Mesothelial cell of epicardium (in vitro differentiated cells): ENCODE data around the gene GIMAP4. TPM values are rescaled to one million over a fixed set of nuclear protein-coding genes. Genes with fewer than 3 reads are reported as not detected.

Source experiments
- DNase-seq, 2 experiments: peaks; one replicate each; pipeline ENCODE4 v3.0.0; 2021; ENCODE audit warnings: low spot score in 2 of 2; ENCODE audit not compliant: unreplicated experiment in 2 of 2
- H3K27ac Mint-ChIP-seq: 2 replicates; pipeline ENCODE4 v1.8.0; 2021; ENCODE audit warnings: mixed read lengths
- H3K27me3 Mint-ChIP-seq: 2 replicates; pipeline ENCODE4 v1.8.0; 2021; ENCODE audit warnings: low read depth, mixed read lengths
- H3K36me3 Mint-ChIP-seq: 2 replicates; pipeline ENCODE4 v1.8.0; 2021; ENCODE audit warnings: mixed read lengths
- H3K4me1 Mint-ChIP-seq: 2 replicates; pipeline ENCODE4 v1.8.0; 2021; ENCODE audit warnings: mixed read lengths
- H3K4me3 Mint-ChIP-seq: 2 replicates; pipeline ENCODE4 v1.8.0; 2021; ENCODE audit warnings: mild to moderate bottlenecking, moderate library complexity, mixed read lengths
- H3K9me3 Mint-ChIP-seq: 2 replicates; pipeline ENCODE4 v1.8.0; 2021; ENCODE audit warnings: mixed read lengths
- CTCF ChIP-seq: fragments of 200-600 bp; sonication (generic); IDR thresholded peaks from one replicate; pipeline ENCODE4 v1.5.0; 2021; ENCODE audit warnings: antibody characterized with exemption; ENCODE audit not compliant: unreplicated experiment
- total RNA-seq: library from RNA; stranded (reverse); gene quantifications from 3 replicates; pipeline ENCODE4 v1.2.1, GENCODE V29; 2021

Gene GIMAP4
- total RNA-seq, 1 donor from 2014 or later, result not detected

GRCh38 chr7:150620061-150620460 lies 52.9 kb downstream of the GIMAP4 start:
- peaks cover under 1% of the 10 kb centered on the region for H3K27me3 Mint-ChIP-seq
- DNase-seq, result no peak
- no peak overlapping the region for H3K4me3 Mint-ChIP-seq
- H3K4me1 Mint-ChIP-seq, result no peaks in the 10 kb centered on the region
- no peak for TF ChIP-seq CTCF
- no peaks in the 10 kb centered on the region for H3K36me3 Mint-ChIP-seq
- H3K27ac Mint-ChIP-seq, result no peak overlapping the region
- H3K9me3 Mint-ChIP-seq, result peaks cover 18% of the 10 kb centered on the region

DNA sequence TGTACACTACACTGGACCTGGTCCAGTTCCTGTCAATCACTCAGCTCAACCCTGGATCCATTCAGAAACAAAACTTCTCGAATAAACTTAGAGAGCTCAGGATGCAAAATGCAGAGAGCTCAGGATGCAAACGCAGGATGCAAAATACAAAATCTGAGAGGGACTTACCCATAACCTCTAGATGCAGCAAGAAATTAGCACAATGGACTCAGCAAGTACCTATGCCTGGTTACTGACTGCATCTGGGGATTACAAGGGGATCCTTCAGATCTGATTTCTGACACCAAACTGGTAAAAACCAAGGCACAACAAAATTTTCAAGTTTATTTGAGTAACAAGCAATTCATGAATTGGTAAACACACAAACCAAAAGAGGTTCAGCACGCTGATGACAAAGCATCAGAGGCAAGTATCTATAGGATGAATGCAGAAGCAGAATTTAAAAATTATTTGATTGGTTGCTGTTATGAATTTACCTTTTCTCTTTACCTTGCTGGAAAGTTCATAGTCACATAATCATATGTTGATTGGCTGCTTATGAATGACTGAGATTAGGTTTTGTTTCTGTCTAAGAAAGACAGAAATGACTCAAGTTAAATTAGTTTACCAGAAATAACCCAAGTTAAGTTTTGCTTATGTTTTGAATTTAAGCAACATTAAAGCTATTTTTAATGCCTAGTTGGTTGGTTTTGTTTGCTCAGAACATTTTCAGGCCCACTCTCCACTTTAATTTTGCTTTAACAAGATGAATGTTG lies 53.6 kb downstream of the GIMAP4 start:
- no peak for TF ChIP-seq CTCF
- Mint-ChIP-seq H3K27me3 (peaks cover 1% of the 10 kb centered on the region), H3K9me3 (peaks cover 18% of the 10 kb centered on the region), H3K36me3 (no peaks in the 10 kb centered on the region), H3K4me1 (no peaks in the 10 kb centered on the region), H3K4me3 (no peak overlapping the region), H3K27ac (no peak overlapping the region)
- no peak for DNase-seq

- peaks cover 1% of the 10 kb centered on the region for H3K27me3 Mint-ChIP-seq
- H3K4me3 Mint-ChIP-seq, result no peak overlapping the region
- no peaks in the 10 kb centered on the region for H3K4me1 Mint-ChIP-seq
Measured at GRCh38 chr7:150621376-150621775, 54.2 kb downstream of the GIMAP4 start.

More at GRCh38 chr7:150621376-150621775, 54.2 kb downstream of the GIMAP4 start:
- Mint-ChIP-seq H3K9me3 (peaks cover 18% of the 10 kb centered on the region), H3K27ac (no peak overlapping the region), H3K36me3 (no peaks in the 10 kb centered on the region)
- TF ChIP-seq CTCF, result no peak
- DNase-seq, result no peak

Other genes starting within 250 kb of the GIMAP4 start
- gene LRRC61, start 244.0 kb upstream of the GIMAP4 start, total RNA-seq, result 3.3 to 4.0 TPM (median 3.4 TPM) in 3 replicates
- gene ACTR3C, start 243.8 kb upstream of the GIMAP4 start, total RNA-seq, result 0.40 to 0.84 TPM (median 0.47 TPM) in 3 replicates
- 24.9 to 26.4 TPM (median 26.2 TPM) in 3 replicates for gene RARRES2, start 225.8 kb upstream of the GIMAP4 start, total RNA-seq
- 147 to 149 TPM (median 148 TPM) in 3 replicates for gene REPIN1, start 198.6 kb upstream of the GIMAP4 start, total RNA-seq
- gene ZNF775, start 188.1 kb upstream of the GIMAP4 start, total RNA-seq, result 13.3 to 14.9 TPM (median 14.8 TPM) in 3 replicates
- not detected in 3 replicates for gene GIMAP8, start 116.8 kb upstream of the GIMAP4 start, total RNA-seq
- gene GIMAP7, start 52.5 kb upstream of the GIMAP4 start, total RNA-seq, result not detected in 3 replicates
- gene GIMAP6, start 65.0 kb downstream of the GIMAP4 start, total RNA-seq, result not detected in 3 replicates
- gene GIMAP2, start 118.3 kb downstream of the GIMAP4 start, total RNA-seq, result not detected in 3 replicates
- not detected in 3 replicates for gene GIMAP1, start 149.2 kb downstream of the GIMAP4 start, total RNA-seq
- gene GIMAP5, start 170.0 kb downstream of the GIMAP4 start, total RNA-seq, result not detected in 3 replicates
- gene TMEM176B, start 233.0 kb downstream of the GIMAP4 start, total RNA-seq, result 1.9 to 2.8 TPM (median 2.3 TPM) in 3 replicates
- gene TMEM176A, start 233.4 kb downstream of the GIMAP4 start, total RNA-seq, result 2.5 to 3.6 TPM (median 3.1 TPM) in 3 replicates